HL-60/S4 (cell line): ENCODE measurements around the gene TBC1D21.

Source experiments
- in situ Hi-C: fragments of 300-500 bp; cut with MboI; formaldehyde crosslinking; loops from 2 replicates; pipeline ENCODE4 v1.14.3; 2022; ENCODE audit warnings: low sequenced_read_pairs

The TBC1D21 gene

DNA sequence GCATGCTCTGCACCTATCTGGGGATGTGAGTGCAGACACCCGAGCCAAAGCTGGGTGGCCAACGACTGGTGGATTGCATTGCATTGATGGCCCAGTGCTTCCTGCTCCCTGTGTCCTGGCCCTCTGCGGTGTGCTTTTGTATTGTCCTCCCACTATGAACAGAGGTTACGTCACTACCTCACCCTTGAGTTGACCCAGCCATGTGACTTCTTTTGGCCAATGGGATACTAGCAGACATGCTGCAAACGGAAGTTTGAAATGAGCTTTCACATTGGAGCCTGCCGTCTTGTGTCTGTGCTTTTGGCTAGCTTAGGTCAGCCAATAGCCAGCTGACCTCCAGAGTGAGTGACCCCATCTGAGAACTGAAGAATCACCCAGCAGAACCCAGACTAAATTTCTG lies 15.3 kb upstream of the TBC1D21 start:
- in situ Hi-C loops, result no loop called here

- in situ Hi-C loops, result no loop called here
Measured at GRCh38 chr15:73862276-73862675, 11.1 kb upstream of the TBC1D21 start.

GRCh38 chr15:73865379-73865778 lies 8.0 kb upstream of the TBC1D21 start:
- in situ Hi-C loops, result no loop called here

- in situ Hi-C loops, result no loop called here
Measured at GRCh38 chr15:73865904-73866303, 7.5 kb upstream of the TBC1D21 start.

GRCh38 chr15:73866481-73866880 lies 6.9 kb upstream of the TBC1D21 start:
- in situ Hi-C loops, result no loop called here

GRCh38 chr15:73866881-73867410 lies 6.4 kb upstream of the TBC1D21 start:
- in situ Hi-C loops, result no loop called here

DNA sequence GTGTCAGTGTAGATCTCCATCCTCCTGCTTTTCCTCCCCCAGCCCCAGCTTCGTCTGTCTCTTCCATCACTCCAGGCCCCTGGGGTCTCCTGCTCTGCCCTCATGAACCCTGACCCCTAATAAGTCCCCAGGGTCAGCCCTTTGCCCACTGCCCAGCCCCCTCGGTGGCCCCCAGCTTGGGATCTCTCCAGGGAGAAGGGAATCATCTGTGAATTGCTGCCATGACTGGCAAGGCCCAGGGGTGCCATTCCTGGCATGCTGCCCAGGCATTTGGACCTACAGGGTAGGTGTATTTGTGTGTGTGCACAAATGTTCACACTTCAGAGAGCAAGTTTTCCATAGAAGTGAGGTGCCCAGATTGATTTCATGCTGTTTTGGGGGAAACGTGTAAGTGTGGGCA lies 5.9 kb upstream of the TBC1D21 start:
- in situ Hi-C loops, result no loop called here

GRCh38 chr15:73867956-73868355 lies 5.4 kb upstream of the TBC1D21 start:
- in situ Hi-C loops, result no loop called here

GRCh38 chr15:73869216-73869995 lies 4.0 kb upstream of the TBC1D21 start:
- in situ Hi-C loops, result no loop called here

- in situ Hi-C loops, result no loop called here
Measured at GRCh38 chr15:73870700-73871408, 2.5 kb upstream of the TBC1D21 start.

DNA sequence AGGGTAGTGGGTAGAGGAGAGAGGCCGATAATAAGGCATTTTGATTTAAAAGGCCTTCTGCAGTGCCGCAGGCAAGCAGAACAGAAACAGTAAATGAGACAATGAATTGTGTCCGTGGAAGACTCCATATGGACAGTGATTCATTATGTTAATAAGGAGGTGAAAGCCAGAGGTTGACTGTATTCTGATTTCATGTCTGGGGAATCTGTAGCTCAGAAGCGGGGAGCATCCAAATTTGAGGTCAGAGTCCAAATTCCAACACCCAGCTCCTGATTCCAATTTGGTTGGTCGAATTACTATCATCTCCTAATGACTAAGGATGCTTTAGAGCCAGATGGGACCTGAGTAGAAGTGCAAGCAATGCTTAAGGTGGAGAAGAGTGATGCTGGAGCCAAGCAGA lies 1.0 kb upstream of the TBC1D21 start:
- in situ Hi-C loops, result no loop called here

DNA sequence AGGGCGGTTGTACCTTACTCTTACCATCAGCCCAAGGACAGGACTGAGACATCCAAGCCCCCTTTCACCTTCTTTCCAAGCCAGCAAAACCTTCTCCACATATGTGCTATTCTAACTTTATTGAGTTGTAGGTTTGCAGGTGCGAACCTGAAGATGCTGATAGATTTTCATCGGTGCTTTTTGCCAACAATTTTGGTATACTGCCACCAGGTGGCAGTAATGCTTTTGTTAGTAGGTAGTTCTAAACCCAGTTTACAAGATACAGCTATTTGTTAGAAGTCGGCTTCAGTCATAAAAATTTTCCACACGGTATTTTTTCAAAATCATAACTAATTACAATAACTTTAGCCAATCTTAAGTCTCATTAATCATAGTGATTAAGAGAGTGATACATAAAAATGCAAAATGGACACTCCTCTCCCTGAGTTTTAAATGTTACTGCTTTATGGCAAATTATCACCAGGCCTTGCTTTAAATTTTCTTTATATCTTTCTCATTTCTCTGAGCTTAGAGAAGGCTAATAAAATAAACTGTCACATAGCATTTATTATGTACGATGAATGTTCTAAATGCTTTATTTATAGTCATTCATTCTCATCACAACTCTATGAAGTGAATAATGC lies 636 bp downstream of the TBC1D21 start:
- in situ Hi-C loops, result no loop called here

DNA sequence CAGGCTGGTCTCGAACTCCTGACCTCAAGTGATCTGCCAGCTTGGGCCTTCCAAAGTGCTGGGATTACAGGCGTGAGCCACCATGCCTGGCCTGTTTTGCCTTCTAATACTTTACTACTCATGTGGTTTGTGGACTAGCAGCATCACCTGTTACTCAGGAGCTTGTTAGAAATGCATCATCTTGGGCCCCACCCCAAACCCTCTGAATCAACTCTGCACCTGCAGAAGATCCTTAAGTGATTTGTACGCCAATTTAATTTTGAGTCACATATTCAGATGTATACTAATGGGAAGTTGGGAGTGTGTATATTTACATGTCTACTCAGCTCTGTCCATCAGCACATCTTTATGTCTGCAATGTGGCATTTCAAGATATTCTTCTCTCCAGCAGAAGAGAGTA lies 6.1 kb downstream of the TBC1D21 start:
- in situ Hi-C loops, result no loop called here

DNA sequence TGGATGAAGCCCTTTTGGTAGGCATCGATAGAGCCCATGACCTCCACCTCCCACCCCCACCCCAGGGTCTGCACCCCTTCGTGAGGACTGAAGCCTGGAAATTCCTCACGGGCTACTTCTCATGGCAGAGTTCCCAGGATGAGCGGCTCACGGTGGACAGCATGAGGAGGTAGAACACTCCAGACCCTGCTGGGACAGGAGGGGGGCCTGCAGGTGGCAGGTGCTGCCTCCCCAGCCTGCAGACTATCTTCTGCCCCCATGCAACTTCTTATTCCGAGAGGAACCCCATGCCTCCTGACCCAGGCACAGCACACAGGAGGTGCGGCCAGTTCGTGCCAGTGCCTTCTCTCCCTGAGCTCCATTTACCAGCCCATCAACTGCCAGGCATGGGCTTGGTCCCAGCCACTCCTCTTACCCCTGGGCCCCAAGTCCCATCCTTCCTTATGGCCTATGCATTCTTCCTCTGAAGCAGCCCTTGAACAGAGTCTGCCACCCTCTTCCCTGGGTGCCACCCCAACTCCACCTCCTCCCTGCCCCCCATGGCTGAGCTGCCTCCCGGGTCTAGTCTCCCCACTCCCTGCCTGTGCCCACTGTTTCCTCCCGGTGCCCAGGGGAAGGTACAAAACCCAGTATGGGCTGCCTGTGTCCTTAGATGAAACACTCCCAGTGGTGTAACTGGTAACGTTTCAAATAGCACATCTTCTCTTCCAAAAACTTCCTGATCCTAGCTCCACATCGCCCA lies 8.4 kb downstream of the TBC1D21 start:
- in situ Hi-C loops, result no loop called here

- in situ Hi-C loops, result no loop called here
Measured at GRCh38 chr15:73882761-73883419, 9.5 kb downstream of the TBC1D21 start.

DNA sequence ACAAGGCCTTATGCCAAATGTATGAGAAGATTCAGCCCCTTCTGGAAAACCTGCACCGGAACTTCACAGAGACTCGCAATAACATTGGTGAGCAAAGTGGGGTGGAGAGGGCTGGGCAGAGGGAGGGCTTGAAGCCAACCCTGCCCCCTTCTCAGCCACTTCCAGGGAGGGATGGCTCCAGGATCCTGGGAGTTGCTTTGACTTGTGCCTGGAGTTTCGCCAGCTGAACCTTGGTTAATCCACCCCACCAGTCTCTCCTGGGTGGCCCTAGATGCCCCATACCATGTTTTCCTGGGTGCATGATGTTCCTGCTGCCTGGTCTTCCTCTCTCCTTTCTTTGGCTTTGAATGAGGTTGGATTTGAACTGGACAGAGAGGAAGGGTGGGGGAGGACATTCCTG lies 10.8 kb downstream of the TBC1D21 start:
- in situ Hi-C loops, result no loop called here

GRCh38 chr15:73885954-73886700 lies 12.8 kb downstream of the TBC1D21 start:
- in situ Hi-C loops, result no loop called here

GRCh38 chr15:73886717-73887345 lies 13.5 kb downstream of the TBC1D21 start:
- in situ Hi-C loops, result no loop called here

GRCh38 chr15:73887481-73887880 lies 14.1 kb downstream of the TBC1D21 start:
- in situ Hi-C loops, result no loop called here
